ENCODE data around the gene DESI1. TPM values are rescaled to one million over a fixed set of nuclear protein-coding genes. Genes with fewer than 3 reads are reported as not detected.
"Not testable (repeated sequence)": the region's sequence is repeated elsewhere in the genome, so short reads cannot be mapped to it uniquely, and the experiment has no call there.

Gene DESI1
- total RNA-seq, 1 experiment from 2014 or later = 40.8 TPM

DNA sequence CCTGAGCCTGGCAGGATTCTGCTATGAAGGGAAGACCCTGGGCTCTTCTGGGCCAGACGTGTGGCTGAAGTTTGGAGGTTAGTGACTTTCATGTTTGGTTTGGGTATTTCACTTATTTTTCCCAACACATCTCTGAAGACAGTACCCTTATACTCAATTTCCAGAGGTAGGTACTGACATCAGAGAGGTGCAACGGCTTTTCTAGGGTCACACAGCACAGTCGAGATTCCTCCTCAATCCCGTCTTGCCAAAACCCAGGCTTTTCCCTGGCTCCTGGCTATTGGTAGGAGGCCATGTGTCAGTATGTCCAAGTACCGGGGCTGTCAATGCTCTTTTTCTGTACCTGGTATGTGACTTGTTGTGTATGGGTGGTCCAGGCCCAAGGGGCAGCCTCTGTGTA, 25.1 kb downstream of the DESI1 start:
- CTCF ChIA-PET = no interaction called here

GRCh38 chr22:41593336-41593960, 27.4 kb downstream of the DESI1 start:
- intact Hi-C loops (cut with micrococcal nuclease); RAD21 ChIA-PET (ENCODE audit: low non-redundant PET in 1 of 2, low total read pairs in 2 of 2, uncharacterized antibody in 2 of 2, unreplicated experiment in 2 of 2); BruUV-seq (replicated peaks); DNase-seq (ENCODE audit: low read depth, low spot score); H4K20me1 ChIP-seq (ENCODE audit: insufficient read depth); H3K9me3 ChIP-seq (ENCODE audit: control insufficient read depth in 1 of 2, insufficient read depth in 1 of 2, low read depth in 1 of 2, low read length in 2 of 2); H3K9ac ChIP-seq (ENCODE audit: low read length); H3K36me3 ChIP-seq (ENCODE audit: control insufficient read depth in 1 of 2, insufficient read depth in 2 of 2, low read length in 2 of 2); H3K27ac ChIP-seq (ENCODE audit: low read depth, low read length); H3K79me2 ChIP-seq (ENCODE audit: insufficient read depth, low read length); H2AFZ ChIP-seq (ENCODE audit: low read depth, low read length, poor library complexity, severe bottlenecking); H3K9me2 ChIP-seq (ENCODE audit: insufficient read depth); H3K4me2 ChIP-seq (ENCODE audit: low read length); CTCF ChIA-PET; ATAC-seq; H3K4me3 ChIP-seq (replicated peaks in 1 of 2; ENCODE audit: low read depth in 1 of 2, low read length in 2 of 2); H3K27me3 ChIP-seq (ENCODE audit: insufficient read depth, low read length): not testable (repeated sequence)
- peaks cover 9 to 27% of the 10 kb centered on the region in 2 experiments; a peak in 3 of 4 replicates for H3K4me1 ChIP-seq (ENCODE audit: control insufficient read depth in 1 of 2, insufficient read depth in 2 of 2, low read length in 2 of 2)
- POLR2A ChIA-PET = interaction anchor here (0.9 to 1.3 kb wide), 2 partner anchors 27 to 212 kb away, joined by 4 to 6 read pairs; partner anchors contain the start of genes DESI1, TEF and XRCC6

More for the DNA sequence above, 25.1 kb downstream of the DESI1 start:
- Histone ChIP-seq H2AFZ (ENCODE audit: low read depth, low read length, poor library complexity, severe bottlenecking) (no peak overlapping the region), H3K4me2 (ENCODE audit: low read length) (no peak overlapping the region), H3K9me2 (ENCODE audit: insufficient read depth) (no peaks in the 10 kb centered on the region), H3K4me1 (ENCODE audit: control insufficient read depth in 1 of 2, insufficient read depth in 2 of 2, low read length in 2 of 2) (peaks cover 5 to 17% of the 10 kb centered on the region in 2 experiments; a peak in 3 of 4 replicates), H3K9ac (ENCODE audit: low read length) (no peak overlapping the region), H3K4me3 (replicated peaks in 1 of 2; ENCODE audit: low read depth in 1 of 2, low read length in 2 of 2) (no peak overlapping the region), H3K27ac (ENCODE audit: low read depth, low read length) (no peak overlapping the region), H4K20me1 (ENCODE audit: insufficient read depth) (no peaks in the 10 kb centered on the region), H3K9me3 (ENCODE audit: control insufficient read depth in 1 of 2, insufficient read depth in 1 of 2, low read depth in 1 of 2, low read length in 2 of 2) (no peaks in the 10 kb centered on the region), H3K27me3 (ENCODE audit: insufficient read depth, low read length) (no peaks in the 10 kb centered on the region), H3K36me3 (ENCODE audit: control insufficient read depth in 1 of 2, insufficient read depth in 2 of 2, low read length in 2 of 2) (peaks cover 0 to 2% of the 10 kb centered on the region in 2 experiments; a peak in 2 of 4 replicates), H3K79me2 (ENCODE audit: insufficient read depth, low read length) (no peaks in the 10 kb centered on the region)
- intact Hi-C loops (cut with micrococcal nuclease) = loop anchor here (2.0 to 5.0 kb wide), 2 partner anchors 43 to 193 kb away; no protein-coding TSS in a partner anchor
- DNase-seq (ENCODE audit: low read depth, low spot score) (no peak), ATAC-seq (no peak)
- ChIA-PET RAD21 (ENCODE audit: low non-redundant PET in 1 of 2, low total read pairs in 2 of 2, uncharacterized antibody in 2 of 2, unreplicated experiment in 2 of 2) (no interaction called here), POLR2A (no interaction called here)
- BruUV-seq (replicated peaks) = no TSS peak
- no peak for TF ChIP-seq SIN3A (IDR thresholded peaks at IDR 0.05; ENCODE audit: low read depth)
- no peak for TF ChIP-seq EZH2phosphoT487 (IDR thresholded peaks at IDR 0.05; ENCODE audit: borderline replicate concordance)
- no peak for TF ChIP-seq CEBPB (IDR thresholded peaks at IDR 0.05; ENCODE audit: low read depth)
- TF ChIP-seq POLR2A (IDR thresholded peaks at IDR 0.05; ENCODE audit: borderline replicate concordance, extremely low read depth, insufficient read depth, insufficient read length) = no peak
- TF ChIP-seq EGR1 (IDR thresholded peaks at IDR 0.05; ENCODE audit: low read depth) = no peak
- no peak for TF ChIP-seq SRF (IDR thresholded peaks at IDR 0.05; ENCODE audit: low read depth)
- TF ChIP-seq RAD21 (IDR thresholded peaks at IDR 0.05; ENCODE audit: low read depth) = no peak
- TF ChIP-seq POLR2AphosphoS5 (IDR thresholded peaks at IDR 0.05; ENCODE audit: low read depth, low read length) = no peak; the same call in 1 of the 2 replicates

Measured in HCT116 (cell line).